Activated naive CD4-positive, alpha-beta T cell treated with Interleukin-2 at 50 U/mL for 16 hours (primary cell): ENCODE measurements around the gene QPCTL.
A peak's percentile ranks its signal among the peaks of the same experiment; 100 is the strongest.
"Not testable (repeated sequence)": the region's sequence is repeated elsewhere in the genome, so short reads cannot be mapped to it uniquely, and the experiment has no call there.

ENCODE experiments used
- DNase-seq: peaks from one replicate; pipeline ENCODE4 v3.0.0-alpha.2; 2020

QPCTL gene

DNA sequence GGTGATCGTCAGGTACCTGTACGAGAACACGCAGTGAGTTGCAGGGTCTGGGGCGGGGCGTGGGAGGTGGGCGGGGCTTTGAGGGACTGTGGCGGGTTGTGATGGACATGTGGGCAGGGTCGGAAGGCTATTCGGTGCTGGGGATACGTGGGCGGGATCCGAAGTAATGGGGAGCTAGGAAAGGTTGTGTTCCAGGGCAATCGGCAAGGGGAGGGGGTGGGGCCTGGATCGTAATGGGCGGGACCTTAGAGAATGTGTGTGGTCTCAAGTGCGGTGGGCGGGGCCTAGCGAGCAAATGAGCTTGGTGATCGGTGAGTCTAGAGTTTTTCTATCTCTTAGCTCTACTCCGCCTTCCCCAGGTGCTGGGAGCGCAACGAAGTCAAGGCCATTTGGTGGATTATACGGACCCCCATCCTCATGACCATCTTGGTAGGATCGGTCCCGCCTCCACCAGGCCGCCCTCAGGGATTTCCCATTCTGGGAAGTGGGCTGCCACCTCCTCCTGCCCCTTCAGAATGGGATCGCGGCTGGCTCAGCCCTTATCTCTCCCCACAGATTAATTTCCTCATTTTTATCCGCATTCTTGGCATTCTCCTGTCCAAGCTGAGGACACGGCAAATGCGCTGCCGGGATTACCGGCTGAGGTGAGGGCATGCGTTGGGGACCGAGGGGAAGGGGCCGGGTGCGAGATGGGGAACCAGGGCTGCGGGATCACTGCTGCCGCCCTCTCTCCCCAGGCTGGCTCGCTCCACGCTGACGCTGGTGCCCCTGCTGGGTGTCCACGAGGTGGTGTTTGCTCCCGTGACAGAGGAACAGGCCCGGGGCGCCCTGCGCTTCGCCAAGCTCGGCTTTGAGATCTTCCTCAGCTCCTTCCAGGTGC, 14.9 kb upstream of the QPCTL start:
- peak; percentile 83 for DNase-seq

DNA sequence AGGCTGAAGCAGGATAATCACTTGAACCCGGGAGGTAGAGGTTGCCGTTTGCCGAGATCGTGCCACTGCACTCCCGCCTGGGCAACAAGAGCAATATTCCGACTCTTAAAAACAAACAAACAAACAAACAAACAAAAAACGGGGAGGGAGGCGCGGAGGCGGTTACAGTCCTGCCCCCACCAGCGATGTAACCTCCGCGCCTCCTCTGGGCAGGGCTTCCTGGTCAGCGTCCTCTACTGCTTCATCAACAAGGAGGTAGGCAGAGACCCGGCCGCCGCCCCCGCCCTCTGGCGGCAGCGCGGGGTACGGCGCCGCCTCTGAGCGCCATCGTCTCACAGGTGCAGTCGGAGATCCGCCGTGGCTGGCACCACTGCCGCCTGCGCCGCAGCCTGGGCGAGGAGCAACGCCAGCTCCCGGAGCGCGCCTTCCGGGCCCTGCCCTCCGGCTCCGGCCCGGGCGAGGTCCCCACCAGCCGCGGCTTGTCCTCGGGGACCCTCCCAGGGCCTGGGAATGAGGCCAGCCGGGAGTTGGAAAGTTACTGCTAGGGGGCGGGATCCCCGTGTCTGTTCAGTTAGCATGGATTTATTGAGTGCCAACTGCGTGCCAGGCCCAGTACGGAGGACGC, 11.0 kb upstream of the QPCTL start:
- peak; percentile 87 for DNase-seq

DNA sequence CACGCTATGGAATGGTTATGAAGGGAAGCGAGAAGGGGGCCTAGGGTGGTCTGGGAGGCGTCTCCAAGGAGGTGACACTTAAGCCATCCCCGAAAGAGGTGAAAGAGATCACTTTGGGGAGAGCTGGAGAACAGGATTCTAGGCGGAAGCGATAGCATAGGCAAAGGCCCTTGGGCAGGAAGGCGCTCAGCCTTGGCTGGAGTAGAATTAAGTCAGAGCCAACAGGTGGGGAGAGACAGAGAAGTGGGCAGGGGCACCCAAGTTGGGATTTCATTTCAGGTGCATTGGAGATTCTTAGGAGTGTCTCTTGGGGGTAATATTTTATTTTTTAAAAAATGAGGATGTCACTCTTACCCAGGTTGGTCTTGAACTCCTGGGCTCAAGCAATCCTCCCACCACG, 10.3 kb upstream of the QPCTL start:
- no peak for DNase-seq

DNA sequence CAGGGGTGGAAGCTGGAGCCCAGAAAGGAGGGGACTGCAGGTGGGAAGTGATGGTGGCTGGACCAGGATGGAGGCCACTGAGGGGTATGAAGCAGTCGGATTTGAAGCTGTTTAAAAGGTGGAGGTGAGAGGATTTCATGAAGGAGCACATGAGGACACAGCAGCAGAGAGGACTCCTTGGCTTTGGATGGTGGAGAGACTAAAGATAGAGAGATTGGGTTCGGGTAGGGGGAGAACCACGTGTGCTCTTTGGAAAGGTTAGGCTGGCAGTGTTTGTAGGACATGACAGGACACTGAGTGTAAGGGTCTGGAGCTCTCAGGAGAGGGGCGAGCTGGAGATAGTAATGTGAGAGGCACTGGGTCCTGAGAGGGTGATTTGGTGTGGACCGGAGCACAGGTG, 9.6 kb upstream of the QPCTL start:
- DNase-seq: no peak

DNA sequence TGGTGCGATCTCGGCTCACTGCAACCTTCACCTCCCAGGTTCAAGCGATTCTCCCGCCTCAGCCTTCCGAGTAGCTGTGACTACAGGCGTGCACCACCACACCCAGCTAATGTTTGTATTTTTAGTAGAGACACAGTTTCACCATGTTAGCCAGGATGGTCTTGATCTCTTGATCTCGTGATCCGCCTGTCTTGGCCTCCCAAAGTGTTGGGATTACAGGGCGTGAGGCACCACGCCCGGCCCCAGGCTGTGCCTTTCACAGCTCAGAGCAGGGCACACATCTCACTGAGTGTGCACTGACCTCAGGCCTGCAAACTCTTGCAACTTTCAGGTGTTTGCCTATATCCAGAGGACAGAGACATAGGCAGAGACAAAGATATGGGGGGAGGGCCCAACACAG, 7.4 kb upstream of the QPCTL start:
- not testable (repeated sequence) for DNase-seq

DNA sequence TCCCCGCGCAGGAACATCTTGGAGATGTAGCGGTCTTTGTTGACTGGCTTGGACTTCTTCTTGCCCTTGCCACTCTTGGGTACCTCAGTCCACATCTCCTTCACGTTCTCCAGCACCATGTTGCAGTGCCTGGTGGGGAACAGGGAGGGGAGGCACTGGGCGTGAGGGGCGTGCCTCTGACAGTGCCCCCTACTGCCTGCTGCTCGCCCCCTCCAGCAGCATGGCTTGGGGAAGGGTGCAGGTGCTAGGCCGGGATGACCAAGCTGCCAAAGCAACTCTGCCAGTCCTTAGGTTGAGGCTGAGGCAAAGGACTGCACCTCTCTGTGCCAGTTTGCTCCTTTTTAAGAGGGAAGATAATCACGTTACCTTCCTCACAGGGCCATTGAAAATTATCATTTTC, 4.9 kb upstream of the QPCTL start:
- no peak for DNase-seq

DNA sequence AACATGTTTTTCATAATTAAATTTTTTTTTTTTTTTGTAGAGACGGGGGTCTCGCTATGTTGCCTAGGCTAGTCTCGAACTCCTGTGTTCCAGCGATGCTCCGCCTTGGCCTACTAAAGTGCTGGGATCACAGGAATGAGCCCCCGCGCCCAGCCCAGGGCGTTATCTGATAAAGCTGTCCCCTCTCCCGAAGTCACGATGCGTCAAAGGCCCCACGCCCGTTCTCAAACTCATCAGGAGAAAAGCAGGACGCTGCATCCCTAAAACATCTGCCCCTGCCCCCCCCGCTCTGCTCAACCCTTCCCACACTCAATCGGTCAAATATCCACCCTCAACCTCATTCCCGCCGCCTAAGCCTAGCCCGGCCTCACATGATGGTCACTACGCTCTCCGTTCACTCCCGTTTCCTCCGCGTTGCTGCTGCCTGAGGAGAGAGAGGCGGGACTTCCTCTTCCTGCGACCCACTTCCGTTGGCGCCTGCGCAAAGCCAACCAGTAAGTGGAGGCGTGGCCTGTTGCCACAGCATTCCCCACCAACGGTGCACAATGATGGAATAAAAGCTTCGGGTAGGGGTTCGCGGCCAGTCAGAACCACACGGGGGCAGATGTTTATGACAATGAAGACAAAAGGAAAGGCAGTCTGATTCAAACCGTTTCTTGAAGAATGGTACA, 815 bp upstream of the QPCTL start, which contains the start of gene SNRPD2:
TSS of gene SNRPD2 (minus strand) at position 438 of the 671 bp plus-strand sequence. CDS start at position 373, 65 bp downstream.
- DNase-seq: peak; percentile 94

DNA sequence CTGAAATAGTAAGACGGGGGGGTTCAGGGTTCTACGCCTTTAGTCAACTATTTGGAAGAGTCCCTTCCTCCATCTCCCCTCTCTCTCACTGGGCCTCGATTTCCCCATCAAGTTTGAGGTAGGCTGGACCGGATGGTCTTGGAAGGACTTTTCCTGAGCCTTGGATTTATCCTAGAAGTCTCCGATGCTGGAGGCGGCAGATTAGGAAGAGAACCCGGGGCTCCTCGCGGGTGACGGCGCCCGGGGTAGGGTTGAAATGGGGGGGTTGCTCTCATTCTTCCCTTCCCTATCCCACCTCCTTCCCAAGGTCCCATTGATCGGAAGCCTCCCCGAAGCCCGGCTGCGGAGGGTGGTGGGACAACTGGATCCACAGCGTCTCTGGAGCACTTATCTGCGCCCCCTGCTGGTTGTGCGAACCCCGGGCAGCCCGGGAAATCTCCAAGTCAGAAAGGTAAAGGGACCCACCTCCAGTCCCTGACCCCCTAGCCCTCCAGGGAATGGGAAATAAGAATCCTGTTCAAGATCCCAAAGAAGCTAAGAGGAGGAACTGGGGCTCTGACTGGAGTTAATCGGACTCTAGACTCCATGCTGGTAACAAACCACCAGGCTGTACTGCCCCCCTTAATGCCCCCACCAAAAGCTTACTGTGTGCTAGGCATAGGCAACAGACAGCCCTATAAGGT, 781 bp downstream of the QPCTL start:
- DNase-seq: peak; percentile 80

DNA sequence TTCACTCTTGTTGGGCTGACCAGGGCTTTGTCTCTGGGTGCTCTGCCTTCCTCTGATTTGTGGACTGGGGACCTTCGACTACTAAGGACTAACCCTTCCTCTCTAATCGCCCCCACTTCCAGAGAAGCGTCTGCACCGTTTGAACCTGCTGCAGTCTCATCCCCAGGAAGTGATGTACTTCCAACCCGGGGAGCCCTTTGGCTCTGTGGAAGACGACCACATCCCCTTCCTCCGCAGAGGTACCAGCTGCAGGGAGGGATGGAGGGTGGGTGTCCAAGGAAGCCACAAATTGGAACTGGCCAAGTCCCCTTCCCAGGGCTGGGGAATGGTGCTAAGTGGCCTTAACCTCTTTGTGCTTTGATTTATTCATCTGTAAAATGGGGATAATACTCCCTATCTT, 9.2 kb downstream of the QPCTL start:
- DNase-seq: no peak

DNA sequence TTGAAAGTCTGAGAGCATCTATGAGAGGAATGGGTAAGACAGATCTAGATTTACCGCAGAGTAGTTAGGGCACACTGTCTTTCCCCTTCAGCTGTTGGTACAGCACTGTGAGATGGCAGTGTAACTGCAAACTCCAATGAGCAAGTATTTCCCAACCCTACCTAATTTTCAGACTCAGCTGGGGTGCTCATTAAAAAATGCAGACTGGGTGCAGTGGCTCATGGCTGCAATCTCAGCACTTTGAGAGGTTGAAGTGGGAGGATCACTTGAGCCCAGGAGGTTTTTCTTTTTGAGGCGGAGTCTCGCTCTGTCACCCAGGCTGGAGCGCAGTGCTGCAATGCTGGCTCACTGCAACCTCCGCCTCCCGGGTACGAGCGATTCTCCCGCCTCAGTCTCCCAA, 12.6 kb downstream of the QPCTL start:
- DNase-seq: no peak

DNA sequence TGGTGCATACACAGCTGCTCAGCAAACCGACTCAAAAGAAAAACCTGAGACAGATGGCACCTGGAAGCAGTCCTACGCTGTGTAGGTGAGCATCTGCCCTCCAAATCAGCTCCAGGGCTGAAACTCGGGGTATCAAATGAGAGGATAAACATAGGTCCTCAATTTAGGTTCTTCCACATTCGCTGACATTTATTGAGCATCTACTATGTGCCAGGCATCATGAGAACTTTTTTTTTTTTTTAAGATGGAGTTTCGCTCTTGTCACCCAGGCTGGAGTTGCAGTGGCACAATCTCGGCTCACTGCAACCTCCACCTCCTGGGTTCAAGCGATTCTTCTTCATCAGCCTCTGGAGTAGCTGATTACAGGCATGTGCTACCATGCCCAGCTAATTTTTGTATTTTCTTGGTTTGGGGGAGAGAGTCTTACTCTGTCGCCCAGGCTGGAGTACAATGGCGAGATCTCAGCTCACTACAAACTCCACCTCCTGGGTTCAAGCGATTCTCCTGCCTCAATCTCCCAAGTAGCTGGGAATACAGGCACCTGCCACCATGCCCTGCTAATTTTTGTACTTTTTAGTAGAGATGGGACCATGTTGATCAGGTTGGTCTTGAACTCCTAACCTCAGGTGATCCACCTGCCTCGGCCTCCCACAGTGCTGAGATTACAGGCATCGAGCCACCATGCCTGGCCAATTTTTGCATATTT, 13.4 kb downstream of the QPCTL start:
- DNase-seq: no peak

DNA sequence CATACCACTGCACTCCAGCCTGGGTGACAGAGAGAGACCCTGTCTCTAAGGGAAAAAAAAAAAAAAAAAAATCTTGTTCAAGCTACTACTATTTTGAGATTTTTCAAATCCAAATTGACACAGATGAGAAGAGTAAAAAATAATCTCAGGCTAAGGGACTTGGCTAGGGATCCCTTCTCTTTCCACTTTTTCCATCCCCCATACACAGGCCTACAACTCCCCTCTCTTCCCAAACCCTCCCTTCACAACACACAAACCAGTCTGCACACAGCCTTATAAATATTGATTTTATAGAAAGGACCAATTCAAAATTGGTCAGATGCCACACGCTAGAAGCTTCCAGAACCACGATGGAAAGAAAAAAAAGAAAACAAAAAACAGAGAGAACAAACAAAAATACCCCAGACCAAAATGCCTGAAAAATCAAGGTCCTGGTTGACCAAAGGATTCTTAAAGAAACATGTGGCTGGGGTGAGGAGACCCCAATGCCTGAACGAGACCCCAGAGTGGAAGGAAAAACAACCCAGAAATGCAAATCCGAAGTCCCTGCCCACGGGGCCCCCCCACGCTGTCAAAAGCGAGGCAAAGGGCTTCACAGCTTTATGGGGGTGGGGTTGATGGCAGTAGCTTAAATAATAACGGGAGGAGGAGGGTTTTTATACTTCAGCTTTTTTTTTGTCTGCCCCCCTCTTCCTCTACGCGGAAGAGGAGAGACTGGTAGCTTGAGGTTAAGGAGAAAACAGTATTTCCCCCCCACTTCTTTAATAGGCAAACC, 18.1 kb downstream of the QPCTL start:
- DNase-seq: no peak

DNA sequence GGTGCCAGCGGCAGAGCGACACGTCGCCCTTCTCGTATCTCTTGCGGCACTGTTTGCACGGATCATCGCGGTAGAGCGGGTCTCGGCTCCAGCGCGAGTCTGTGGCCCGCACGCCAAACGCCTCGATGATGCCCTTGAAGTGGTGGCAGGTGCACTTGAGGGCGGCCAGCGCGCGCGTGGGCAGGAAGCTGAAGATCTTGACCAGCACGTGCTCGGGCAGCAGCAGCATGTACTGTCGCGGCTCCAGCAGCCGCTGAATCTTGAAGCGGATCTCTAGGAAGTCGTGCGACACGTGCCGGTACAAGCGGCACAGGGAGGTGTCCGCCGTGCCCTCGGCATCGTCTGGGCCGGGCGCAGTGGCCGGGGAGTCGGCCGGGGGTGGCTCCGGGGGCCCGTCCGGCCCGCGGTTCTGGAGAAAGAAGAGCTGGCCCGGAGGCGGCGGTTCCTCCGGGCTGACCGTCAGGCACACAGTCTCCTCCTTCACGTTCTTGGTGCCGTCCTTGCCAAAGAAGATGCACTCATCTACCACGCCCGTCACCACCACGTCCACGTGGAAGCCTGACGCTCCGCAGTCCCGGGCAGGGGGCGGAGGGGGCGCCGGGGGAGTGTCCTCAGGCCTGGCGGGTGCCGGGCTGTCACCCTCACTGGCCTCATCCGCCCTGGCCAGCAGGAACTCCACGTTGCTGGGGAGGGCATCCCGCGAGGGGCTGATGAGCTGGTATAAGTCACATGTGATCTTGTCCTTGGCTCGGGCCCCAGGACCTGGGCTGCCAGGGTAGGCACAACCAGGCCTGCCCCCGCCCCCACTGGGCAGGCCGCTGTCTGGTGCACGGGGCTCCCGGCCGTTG, 19.6 kb downstream of the QPCTL start:
- no peak for DNase-seq

DNA sequence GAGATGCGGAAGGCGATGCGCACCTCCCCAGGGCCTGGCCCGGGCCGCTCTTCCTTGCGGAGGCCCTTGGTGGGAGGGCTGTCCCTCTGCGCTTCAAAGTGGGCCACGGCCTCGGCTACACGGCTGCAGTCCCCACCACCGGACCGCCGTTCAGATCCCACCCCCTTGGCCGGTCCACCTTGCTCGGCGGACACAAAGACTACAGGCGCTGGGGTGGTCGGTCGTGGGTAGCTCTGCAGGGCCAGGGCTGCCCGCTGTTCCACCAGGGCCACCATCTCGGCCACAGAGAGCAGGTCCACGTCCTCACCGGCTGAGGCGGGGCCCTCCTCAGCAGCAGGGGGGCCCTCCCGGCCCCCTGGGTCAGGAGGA, 20.2 kb downstream of the QPCTL start:
- DNase-seq: no peak

DNA sequence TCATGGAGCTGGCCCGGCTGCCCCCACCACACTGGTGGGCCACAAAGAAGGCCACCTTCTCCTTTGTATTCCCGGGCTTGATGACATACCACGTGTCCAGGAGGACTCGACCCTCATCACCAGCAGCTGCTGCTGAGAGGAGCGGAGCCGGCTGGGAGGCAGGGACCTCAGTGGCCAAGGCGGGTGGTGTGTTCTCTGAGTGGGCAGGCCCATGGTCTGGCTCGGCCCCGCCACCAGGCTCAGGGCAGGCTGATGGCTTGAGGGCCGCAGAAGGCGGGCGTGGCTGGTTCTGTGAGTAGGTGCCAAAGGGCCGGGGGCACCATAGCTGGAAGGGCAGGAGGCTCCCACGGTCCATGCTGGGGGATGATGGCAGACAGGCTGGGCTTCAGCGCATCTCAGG, 20.7 kb downstream of the QPCTL start:
- no peak for DNase-seq

DNA sequence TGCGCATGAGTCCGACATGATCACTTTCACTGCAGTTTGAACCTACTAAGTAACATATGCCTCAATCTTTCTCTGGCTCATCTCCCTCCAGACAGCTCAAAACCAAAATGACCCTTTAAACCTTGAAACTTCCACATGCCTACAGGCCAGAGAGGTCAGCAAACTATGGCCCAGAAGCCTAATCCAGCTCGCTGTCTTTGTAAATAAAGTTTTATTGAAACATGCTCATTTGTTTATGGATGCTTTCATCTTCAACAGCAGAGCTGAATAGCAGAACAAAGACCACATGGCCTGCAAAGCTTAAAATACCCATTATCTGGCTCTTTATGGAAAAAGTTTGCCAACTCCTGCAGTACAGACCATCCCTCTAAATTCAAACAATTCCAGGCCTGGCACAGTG, 22.7 kb downstream of the QPCTL start:
- no peak for DNase-seq

DNA sequence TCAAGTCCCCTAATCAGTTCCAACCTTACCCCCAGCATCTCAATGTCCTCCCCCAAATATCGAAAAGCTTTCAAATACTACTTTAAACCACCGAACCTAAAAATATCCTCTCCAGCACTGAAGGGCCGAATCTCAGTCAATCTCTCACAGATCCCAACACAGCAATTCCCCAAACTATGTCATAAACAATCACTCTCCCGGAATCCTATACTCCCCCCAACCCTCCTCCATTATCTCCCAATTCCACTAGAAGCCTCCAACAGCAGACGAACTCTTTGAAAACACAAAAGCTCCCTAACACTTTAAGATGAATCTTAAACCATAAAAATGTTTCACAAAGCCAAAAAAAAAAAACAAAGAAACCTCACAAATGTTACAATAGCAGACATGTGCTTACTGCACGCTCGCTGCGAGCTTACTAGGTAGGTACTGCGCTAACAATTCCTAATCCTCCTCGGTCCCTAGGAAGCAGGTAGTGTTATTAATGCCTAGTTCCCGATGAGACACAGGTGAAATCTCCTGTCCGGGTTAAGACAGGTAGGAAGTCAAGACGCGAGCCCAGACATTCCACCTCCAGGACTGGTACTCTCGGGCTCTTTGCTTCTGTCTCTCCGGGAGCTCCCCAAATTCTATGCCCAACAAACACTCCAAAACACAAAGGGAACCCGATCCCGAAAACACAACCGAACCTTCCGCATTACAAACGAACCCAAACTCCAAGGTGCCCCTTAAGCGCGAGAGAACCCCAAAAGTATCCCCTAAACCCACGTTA, 24.1 kb downstream of the QPCTL start:
- DNase-seq: peak; percentile 14

DNA sequence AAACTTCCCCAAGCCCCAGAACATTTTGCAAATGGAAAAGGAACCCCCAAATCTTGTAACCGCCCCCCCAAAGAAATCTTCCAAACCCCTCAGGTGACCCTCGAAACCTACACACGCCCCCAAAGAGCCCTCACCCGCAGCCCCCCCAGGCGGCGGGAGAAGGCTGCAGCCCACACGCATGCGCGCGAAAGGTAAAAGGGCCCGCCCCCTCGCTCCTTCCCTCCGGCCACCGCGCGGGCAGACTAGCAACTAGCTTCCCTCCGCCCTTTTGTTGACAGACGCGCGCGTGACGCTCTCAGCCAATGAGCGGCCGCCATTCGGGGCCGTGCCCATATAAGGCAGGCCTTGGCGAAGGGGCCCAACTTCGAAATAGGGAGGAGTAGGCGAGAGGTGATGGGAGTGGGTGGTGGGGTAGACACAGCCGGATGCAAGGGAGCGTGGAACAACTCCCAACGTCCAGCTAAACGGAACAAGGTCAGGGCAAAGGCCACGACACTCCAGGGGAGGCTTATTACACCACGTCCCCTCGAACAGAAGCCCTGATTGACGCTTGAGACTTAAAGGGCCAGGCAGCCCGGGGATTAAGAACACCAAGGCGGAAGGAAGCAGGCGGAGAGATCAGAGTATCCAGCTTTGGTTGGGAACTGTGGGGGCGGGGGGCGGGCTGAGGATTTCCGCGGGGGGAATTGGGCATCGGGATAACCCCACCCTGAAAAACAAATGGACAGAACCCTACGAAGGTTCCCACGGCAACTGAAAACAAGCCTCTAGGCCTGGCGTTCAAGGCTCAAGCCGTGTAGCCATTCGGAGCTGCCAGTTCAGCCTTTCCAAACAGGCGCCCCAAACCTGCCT, 24.9 kb downstream of the QPCTL start:
- DNase-seq: peak; percentile 97
